T-helper 9 cell (primary cell): ENCODE results near the gene GPR55.

Experiments used
- DNase-seq: peaks from one replicate; pipeline ENCODE4 v3.0.0-alpha.2; 2020

Gene GPR55

DNA sequence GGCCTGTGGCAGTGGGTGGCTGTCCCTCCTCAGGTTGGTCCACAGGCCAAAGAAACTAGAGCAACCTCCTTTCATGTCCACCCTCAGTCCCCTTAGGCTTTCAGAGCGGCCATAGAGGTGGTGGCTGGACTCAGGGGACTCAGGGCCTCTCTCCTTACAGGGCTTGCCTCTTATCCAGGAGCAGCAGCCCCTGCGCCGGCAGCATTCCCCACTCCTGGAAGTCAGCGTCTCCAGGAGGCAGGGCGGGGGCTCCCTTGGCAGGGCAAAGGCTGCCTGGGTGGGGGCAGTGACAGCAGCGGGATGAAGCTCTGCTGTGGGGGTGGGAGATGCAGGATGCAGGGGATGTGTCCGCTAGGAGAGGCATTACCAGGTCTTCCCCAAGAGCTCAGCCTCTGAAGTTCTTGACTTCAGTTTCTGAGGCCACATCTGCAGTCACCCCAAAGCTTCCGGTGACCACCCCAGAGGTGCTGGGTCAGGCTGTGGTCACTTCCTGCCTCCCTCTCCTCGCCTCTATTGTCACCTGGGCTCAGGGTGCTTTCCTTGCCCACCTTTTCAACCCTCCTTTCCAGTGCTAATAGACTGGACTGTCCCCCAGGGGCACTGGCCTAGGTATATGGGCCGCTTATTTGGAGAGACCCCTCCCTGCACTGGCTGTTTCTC is 8.6 kb upstream of the GPR55 start:
- DNase-seq = no peak

- DNase-seq = no peak
These were observed 7.8 kb upstream of the GPR55 start for GRCh38 chr2:230932556-230933511.

- no peak for DNase-seq
These were observed 6.7 kb upstream of the GPR55 start for GRCh38 chr2:230931556-230932231.

DNA sequence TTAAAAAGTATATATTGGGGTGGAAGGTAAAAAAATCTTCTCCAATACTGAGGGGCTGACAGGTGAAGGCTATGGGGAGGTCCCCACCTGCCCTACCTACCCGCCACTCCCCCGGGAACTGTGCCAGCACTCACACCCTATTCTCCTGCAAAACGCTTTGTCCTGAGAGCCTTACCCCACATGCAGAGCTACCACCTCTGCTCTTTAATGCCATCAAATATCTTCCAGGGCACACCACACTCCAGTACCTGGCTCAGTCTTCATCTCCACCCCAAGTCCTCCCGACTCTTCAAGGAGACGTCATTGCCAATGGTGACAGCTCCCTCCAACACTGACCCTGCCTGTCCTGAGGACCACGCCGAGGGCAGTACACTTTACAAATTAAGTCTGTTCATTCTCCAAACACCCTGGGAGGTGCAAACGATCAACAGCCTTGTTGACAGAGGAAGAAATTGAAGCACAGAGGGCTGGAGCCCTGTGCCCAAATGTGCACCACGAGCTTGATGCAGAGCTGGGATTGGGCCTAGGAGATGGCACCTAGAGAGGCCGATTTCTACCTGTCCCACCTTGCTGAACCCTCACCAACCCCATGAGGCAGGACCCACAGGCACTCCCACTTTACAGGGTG is 6.0 kb upstream of the GPR55 start:
- no peak for DNase-seq

DNA sequence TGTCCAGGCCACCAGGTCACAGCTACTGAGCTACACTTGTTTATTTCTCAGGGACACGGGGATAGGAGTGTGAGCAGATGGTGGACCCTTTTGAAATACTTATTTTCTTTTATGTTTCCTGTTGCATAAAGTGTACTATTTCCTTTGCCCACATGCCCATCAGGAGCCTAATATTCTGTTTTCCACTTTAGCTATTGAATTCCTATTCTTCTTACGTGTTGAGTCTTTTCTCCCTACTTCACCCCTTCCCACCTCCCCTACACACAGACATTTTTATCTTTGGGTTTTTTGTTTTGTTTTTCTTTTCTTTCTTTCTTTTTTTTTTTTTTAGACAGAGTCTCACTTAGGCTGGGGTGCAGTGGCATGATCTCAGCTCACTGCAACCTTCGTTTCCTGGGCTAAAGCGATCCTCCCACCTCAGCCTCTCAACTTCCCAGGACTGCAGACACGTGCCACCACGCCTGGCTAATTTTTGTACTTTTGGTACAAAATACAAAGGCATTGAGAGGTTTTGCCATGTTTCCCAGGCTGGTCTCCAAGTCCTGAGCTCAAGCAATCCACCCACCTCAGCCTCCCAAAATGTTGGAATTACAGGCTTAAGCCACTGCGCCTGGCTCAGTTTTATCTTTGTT is 5.2 kb upstream of the GPR55 start:
- DNase-seq = no peak

DNA sequence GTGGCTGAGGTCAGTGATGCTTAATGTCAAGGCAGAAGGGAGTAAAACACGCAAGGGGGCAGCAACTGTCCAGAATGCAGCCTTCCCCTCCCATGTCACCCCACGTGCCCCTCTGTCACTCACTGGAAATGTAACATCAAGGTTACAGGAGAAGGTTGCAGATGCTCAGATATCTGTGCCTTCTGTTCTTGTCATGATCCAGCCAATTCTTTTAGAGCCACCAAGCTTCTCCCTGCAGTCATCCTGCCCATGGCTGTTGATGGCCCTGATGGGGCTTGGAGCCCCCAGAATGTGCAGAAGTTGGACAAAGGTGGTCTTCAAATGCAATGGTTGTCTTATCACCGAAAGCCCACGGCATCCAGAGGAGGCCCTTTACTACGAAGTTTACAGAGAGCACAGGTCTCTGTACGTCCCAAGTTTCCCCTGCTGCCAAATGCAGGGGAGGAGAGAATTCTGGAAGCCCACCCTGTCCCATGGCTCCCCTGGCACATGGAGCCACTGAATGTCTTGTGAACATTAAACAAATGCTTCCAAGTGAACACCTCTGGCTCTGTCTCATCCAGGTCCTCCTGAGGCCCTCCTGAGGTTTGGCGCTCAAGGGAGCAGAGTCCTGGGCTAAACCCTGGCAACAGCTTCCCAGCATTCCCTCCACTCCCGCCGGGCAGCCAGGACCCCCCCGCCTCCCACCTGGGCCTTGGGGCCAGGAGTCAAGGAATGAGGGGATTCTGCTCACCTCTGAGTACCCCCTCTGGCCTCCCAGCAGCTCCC is 4.5 kb upstream of the GPR55 start:
- DNase-seq = no peak

GRCh38 chr2:230928701-230929380 is 3.8 kb upstream of the GPR55 start:
- DNase-seq = no peak

DNA sequence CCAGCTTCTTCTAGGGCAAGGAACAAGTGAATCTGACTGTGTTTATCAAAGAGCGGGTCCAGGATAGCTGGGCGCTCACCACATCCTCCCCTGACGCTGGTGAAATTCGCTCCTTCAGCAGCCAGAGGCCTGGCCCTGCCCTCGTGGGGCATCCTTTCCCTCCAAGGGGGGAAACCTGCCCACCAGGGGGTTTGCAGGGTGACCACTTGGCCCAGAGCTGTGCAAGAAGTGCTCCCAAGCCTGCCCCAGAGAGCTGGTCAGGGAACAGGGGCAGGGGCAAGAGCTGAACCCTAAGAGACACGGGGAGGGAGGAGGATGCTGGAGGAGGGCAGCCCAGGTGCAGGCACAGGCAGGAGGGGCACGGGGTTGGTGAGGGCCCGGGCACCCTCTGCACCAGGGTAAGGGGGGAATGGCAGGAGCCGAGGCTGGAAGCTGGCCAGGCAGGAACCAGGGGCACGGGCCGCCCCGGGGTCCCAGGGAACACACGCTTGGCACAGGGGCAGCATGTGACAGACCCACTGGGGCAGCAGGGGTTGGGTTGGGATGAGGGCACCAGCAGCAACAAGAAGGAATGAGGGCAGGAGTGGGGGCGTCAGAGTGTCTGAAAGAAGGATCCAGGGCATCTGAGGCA is 2.8 kb upstream of the GPR55 start:
- no peak for DNase-seq

- DNase-seq = no peak
These were observed 1.1 kb upstream of the GPR55 start for GRCh38 chr2:230925879-230926765.

DNA sequence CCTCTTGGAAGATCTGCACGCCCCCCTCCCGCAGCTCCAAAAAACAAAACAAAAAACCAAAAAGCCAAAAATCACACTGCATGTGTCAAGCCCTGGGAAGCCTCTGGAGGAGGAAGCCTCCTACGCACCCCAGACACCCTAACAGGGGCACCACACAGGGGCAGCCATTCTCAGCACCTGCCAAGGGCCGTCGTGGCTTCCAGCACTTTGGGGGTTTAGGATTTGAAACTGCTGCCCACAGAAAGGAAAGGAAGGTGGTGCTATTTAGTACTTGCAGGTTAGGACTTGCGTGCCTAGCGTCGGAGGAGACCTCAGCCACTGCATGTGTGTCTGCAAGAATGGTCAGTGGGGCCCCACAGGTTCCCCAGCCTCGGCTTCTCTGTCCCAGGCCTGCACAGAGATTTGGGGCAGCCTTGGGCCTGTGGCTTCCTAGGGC is 419 bp upstream of the GPR55 start:
- no peak for DNase-seq

- DNase-seq = no peak
These were observed 961 bp downstream of the GPR55 start for GRCh38 chr2:230924092-230924469.

DNA sequence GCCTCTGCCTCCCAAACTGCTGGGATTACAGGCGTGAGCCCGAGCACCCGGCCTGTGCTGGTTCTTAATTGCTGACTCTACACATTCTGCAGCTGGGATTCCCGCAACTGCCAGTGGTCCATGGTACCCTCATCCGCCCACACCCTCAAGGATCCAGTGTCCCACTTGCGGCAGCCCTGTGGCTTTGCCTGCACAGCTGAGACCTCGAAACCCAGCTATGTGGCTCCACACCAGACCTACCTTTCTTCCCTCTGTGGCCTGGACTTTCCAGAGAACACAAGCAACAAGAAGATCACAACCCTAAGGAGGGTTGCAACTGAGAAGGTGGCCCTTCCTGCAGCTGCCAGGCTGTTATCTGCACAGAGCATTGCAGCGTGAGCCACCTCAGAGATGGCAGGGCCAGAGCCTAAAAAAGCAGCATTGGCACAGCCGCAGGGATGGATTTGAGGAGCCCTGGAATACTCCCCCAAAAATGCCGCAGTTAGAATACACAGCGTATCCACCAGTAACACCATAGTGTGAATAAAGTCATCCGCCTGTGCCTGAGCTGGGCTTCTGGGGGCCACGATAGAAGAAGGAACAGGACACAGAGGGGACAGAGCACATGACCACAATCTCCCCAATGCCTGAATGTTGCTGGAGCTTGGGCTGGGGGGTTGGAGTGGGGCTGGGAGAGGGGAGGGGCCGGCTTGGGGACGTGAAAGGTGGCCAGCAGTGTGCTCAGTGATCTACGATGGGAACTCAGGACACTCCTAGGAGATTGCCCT is 1.9 kb downstream of the GPR55 start:
- DNase-seq = no peak

DNA sequence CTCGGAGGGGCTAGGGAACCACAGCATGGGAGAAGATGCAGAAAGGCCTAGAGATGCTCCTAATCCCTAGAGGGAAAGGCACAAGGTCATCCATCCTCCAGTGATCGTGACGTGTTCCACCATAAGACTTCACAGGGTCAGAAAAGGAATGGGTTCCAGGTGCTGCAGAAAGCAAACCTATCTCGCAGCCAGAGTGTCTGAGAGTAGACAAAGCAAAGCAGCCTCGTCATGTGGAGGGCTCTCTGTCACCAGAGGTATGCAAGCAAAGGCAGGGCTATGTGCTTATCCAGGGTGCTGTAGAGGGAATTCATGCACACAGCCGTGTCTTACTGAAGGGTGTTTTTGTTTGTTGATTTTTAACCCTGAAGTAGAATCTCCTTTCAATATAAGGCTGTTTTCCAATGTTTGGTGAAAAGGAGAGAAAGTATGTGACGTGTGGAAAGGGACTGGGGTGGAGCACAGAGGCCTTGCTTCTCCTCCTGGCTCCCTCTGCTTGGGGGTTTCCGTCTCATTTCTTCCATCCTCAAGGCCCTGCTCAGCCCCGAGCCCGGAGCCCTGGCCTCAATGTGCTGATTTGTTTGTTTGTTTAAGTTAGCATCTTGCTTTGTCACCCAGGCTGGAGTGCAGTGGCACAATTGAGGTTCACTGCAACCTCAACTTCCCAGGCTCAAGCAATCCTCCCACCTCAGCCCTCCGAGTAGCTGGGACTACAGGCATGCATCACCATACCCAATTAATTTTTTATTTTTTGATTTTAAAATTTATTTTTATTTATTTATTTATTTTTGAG is 3.0 kb downstream of the GPR55 start:
- no peak for DNase-seq

DNA sequence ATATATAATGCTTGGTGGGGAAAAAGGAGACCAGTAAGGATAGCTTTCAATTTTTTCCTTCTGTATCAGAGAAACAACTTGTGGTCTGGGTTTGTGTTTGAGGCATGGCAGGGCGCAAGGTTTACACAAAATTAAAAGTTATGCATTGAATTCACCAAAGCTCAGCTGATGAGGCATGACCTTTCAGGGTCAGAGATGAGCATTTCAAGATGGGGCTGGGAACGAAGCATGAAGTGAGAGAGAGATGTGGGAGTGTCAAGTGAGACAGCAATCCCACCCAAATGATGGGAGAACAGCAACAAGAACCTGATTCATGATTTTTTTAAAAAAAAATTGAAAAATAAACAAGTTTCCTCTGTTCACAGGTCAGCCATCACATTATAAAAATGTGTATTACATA is 4.9 kb downstream of the GPR55 start:
- DNase-seq = no peak

GRCh38 chr2:230919681-230920080 is 5.4 kb downstream of the GPR55 start:
- no peak for DNase-seq

- no peak for DNase-seq
These were observed 5.8 kb downstream of the GPR55 start for GRCh38 chr2:230919240-230919639.

DNA sequence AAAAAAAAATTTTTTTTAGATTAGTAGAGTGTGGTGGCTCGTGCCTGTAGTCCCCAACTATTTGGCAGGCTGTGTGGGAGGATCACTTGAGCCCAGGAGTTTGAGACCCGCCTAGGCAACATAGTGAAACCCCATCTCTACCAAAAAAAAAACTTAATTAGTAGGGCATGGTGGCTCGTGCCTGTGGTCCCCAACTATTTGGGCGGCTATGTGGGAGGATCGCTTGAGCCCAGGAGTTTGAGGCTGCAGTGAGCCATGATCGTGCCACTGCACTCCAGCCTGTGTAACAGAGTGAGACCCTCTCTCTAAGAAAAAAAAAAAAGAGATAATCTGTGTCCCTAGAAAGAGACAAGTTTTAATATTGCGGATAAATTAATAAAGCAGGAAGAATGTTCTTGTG is 8.8 kb downstream of the GPR55 start:
- DNase-seq = no peak

DNA sequence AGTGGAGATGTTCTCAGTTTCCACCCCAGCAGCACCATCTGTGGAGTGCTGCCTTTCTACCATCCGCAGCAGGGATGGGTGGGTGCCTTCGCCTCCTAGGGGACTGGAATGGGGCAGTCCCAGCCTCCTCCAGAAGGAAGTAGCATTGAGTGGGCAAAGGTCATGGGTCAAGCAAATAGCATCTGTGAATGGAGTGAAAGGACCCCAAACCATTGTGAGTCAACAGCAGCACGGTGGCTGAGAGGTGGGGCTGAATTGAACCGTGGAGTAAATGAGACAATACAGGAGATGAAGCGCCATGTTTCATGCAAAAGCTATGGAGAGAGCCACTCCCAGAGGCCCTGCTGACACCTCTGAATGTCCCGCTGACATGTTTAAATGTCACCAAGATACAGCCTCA is 9.7 kb downstream of the GPR55 start:
- DNase-seq = no peak
